C4-2B (cell line): ENCODE results near the gene SGCB.
"Not testable (repeated sequence)": the region's sequence is repeated elsewhere in the genome, so short reads cannot be mapped to it uniquely, and the experiment has no call there.

ENCODE experiments used
- CTCF ChIP-seq: fragments of 450-650 bp; conservative IDR thresholded peaks from 2 replicates; pipeline ENCODE4 v1.5.1; 2017; ENCODE audit warnings: mild to moderate bottlenecking
- ZFX ChIP-seq: fragments of 450-650 bp; IDR thresholded peaks from 2 replicates; pipeline ENCODE4 v1.6.1; 2017

- not testable (repeated sequence) for TF ChIP-seq CTCF, ZFX
Measured at GRCh38 chr4:52086425-52086824, 48.3 kb upstream of the SGCB start.
